NCI-H1694 treated with DMSO at 0.1 percent for 48 hours (cell line): ENCODE measurements around the gene SPRN.
"Not testable (repeated sequence)": the region's sequence is repeated elsewhere in the genome, so short reads cannot be mapped to it uniquely, and the experiment has no call there.

Experiments used
- DNase-seq: peaks from one replicate; lab custom pipeline; 2025; lab: John Stamatoyannopoulos, UW

The SPRN gene, protein sequence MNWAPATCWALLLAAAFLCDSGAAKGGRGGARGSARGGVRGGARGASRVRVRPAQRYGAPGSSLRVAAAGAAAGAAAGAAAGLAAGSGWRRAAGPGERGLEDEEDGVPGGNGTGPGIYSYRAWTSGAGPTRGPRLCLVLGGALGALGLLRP

DNA sequence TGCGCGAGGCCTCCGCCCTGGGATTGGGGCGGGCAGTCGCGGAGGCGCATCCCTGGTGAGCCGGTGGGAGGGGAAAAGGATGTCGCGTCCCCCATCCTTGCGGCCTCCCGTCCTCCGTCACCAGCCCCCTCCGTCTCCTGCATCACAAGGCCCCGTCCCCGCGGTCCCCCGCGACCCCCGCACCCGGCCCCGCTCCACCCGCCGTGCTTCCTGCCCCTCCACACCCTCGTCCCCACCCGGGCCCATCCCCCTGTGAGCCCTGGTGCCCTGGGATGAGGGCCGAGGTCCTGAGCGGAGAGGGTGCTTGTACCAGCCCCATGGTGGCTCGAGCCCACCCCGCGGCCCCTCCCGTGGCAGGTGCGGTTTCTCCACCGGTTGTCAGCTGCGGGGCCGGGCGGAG is at the start of gene SPRN:
Gene SPRN, minus strand, starts transcription at position 25 of the 400 bp plus-strand sequence. CDS start 944 bp downstream, outside the sequence.
- DNase-seq: not testable (repeated sequence)

DNA sequence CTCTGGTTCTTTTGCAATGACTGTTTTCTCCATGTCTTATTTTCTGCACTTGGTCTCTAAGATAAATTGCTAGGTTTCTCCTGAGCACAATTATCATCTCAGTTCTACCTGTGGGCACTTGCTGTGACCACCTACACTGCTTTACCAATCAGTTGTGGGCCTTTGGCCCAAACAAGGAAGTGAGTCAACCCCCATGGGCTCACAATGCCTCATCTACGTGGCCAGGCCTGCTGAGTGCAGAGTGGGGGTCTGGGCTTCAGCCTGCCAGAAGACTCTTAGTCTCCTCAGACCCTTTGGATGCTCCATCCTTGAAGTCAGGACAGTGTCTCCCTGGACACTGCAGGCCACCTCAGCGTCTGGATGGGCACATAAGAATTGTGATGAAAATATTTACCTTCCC is 49.6 kb upstream of the SPRN start:
- no peak for DNase-seq

DNA sequence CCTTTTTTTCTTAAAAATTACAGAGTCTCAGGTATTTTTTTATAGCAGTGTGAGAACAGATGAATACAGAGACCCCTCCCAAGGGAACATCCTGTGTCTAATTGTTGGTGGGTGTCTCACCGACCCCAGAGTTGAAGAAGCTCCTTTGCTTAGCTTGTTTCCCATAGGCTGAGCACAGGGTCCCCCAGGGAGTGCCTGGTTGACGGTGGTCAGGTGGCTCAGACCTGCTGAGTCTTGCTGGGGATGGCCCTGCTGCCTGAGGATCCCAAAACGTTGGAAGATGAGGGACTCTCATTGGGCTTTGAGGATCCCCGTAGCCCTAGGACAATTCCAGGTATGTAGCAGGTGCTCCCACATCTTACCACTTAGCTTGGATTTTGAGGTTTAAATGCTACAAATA is 48.8 kb upstream of the SPRN start:
- DNase-seq: no peak

DNA sequence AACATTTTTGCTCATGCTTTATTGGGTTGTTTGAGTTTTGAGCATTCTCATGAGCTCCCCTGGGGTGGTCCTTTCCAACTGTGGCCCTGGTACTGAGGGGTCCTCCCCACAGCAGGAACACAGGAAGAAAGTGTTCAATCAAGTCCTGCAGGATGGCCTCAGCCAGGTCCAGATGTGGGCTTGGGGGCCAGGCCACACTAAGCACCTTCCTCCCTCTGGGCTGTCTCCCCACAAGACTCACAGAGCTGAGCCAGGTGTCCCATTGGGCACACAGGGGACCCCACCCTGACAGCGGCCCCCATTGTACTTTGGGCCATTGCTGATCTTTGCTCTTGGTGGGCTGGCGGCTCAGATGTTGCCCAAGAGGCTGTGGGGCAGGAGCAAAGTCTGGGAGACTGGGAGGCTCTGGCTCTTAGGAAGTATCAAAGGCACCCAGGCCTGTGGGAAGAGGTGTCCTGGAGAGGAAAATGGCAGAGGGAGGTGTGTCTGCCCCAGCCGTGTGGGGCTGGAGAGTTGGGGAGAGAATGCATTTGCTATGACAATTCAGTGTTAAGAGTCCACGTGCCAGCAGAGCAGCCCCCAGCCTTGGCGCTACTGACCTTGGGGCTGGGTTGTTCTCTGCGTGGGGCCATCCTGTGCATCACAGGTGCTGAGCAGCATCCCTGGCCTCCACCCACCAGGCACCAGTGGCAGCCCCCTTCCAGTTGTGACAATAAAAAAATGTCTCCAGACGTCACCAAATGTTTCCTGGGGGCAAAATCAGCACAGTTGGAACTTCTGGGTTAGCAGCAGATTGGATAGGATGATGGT is 47.1 kb upstream of the SPRN start:
- no peak for DNase-seq

DNA sequence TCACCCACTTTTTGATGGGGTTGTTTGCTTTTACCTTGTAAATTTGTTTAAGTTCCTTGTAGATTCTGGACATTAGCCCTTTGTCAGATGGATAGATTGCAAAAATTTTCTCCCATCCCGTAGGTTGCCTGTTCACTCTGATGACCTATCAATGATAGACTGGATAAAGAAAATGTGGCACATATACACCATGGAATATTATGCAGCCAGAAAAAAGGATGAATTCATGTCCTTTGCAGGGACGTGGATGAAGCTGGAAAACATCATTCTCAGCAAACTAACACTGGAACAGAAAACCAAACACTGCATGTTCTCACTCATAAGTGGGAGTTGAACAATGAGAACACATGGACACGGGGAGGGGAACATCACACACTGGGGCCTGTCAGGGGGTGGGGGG is 44.8 kb upstream of the SPRN start:
- not testable (repeated sequence) for DNase-seq

DNA sequence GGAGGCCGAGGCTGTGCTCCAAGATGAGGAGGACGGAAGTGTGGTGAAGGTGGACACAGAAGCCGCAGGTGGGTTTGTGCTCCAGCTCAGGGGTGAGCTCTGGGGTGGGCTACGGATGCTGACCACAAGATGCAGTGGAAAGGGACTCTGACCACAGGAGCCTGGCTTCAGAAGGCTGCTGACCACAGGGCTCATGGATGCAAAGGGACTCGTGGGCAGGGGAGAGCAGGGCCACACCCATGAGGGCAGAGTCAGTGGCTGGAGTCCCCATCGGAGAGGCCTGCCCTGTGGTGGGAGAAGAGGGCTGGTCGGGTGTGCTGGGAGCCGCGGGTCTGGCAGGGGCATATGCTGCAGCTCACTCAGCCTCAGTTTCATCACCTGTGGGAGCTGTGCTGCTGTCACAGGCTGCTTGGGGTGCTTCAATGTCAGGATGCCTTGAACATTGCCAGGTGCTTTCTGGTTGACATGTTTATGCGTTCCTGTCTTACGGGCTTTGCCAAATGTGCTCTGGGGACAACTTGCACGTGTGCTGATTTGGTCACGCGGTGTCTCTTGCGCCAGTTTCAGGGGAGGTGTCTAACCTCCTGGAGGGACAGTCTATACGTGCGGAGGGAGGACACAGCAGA is 43.0 kb upstream of the SPRN start:
- no peak for DNase-seq

DNA sequence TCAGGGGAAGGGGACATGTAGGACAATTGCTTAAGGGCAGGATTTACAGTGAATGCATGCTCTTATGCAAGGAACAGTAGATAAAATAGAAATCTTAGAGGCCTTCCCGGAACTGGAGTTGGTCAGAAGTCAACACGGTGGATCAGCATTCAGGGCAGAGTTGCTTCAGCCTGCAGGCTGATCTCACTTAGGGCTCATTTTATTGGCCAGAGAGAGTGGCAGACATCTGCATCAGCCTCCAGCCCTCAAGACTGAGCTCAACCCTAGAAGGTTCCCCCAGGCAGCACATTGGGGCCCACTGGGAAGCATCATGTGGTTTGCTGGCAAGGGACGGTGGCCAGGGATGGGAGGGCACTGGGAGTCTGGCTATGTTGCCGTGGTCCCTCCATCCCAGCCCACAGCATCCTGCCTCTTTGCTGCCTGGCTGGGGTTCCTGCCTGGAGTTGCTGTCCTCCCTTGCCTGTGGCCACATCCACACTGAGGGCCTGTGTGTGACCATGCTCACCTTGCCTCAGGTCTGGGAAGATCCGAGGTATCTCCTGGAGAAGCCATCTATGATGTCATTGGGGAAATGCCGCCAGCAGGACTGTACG is 42.4 kb upstream of the SPRN start:
- DNase-seq: no peak

DNA sequence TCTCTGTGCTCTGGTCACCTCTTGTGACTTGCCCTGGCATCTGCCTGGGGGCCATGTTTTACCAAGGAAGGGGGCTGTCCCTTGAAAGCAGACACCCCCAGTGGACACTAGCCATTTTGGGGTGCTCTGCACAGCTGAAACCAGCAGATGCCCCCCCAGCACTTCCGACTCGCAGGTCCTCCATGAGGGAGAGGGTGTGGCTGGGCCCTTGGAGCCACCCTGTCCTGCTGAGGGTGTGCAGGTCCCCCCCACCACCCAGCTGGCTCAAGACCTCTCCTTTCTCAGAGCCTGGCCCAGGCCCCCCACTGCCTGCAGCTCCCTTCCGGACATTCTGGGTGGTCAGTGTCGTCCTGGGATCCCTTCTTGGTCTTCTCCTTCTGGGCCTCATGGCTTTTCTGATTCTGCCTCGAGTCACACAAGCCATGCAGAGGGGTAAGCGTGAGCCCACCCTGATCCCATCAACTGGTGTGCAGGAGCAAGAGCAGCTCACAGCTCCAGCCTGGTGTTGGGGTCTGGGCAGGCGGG is 41.6 kb upstream of the SPRN start:
- no peak for DNase-seq

DNA sequence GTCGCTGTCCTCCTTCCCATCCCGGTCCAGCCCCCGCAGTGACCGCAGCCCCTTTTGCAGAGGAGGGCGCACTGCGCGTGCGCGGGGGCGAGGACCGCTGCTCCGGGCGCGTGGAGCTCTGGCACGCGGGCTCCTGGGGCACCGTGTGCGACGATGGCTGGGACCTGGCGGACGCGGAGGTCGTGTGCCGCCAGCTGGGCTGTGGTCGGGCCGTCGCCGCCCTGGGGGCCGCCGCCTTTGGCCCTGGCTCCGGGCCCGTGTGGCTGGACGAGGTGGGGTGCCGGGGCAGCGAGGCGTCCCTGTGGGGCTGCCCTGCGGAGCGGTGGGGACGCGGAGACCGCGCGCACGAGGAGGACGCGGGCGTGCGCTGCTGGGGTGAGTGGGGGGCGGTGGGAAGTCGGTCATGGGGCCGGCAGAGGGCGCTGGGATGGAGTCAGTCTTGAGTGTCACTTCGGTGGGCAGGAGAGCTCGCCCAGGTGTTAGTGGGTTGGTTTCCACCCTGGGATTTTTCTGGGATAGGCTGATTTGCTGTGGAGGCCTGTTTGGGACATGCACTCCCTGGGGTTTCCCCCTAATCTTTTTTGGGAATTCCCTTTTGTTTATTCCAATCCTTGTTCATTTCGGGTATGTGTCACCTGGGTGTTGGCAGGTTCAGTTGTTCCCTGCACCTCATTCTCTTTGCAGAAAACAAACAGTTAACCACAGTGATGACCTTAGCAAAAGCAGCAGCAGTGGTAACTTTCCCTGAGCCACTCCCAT is 40.9 kb upstream of the SPRN start:
- DNase-seq: no peak

DNA sequence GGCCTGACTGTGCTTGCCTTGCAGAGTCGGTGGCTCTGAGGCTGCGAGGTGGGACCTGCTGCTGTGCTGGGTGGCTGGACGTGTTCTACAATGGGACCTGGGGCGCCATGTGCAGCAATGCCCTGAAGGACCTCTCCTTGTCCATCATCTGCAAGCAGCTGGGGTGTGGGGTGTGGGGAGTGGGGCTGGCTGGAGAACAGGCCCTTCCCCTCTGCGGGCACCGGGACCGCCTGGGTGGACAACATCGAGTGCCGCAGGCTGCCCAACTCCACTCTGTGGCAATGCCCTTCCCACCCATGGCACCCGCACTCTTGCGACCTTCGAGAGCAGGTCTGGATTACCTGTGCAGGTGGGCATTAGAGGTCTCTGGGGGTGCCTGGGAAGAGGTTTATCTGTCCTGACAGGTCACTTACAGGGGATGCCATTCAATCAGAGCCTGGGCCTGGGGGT is 40.2 kb upstream of the SPRN start:
- DNase-seq: no peak

DNA sequence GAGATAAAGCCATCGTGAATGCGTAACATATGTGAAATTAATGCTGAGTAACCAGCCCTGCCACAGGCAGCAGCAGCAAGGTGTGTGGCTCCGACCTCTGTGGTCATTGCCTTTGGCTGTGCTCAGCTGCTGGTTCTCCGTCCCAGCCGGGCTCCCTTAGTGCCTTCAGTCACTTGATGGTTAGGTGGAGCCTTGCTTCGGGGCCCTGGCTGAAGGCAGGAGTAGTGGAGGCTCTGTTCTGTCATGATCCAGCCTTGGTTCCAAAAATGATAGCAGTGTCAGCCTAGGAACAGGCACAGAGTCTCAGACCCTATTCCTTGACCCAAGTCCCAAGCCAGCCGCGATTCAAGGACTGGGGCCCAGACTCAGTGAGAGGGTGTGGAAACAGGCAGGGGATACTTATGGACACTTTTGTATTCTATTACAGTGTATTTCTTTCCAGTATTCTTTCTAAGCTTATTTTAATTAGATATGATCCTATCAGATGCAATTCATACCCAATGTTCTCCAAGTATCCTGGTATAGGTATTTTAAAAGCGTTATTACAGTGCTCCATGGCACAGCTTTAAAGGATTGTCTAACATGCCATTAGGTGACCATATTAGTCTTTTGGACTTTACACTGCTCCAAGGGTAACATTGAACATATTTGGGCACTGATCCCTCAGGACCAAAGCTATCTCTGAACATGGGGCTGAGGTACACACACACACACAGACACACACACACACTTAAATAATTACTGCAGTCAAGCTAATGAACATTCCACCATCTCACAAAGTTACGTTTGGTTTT is 38.3 kb upstream of the SPRN start:
- no peak for DNase-seq

DNA sequence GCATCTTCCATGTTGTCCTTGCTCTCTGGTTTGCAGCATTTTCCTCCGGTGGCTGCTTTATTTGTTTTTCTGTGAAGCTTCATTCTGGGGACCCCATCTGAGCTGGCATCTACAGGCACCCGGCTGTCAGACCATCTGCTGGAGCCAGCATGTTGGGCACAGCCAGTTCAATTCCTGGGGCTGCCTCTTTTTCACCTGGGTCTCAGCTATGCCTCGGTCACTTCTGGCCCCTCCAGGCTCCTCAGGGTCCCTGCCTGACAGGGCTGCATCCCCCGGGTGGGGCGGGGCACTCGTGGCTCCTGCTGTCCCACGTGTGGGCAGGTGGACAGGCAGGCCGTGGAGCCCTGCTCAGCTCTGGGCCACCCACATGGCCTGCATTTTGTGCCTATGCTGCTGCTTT is 37.4 kb upstream of the SPRN start:
- no peak for DNase-seq

DNA sequence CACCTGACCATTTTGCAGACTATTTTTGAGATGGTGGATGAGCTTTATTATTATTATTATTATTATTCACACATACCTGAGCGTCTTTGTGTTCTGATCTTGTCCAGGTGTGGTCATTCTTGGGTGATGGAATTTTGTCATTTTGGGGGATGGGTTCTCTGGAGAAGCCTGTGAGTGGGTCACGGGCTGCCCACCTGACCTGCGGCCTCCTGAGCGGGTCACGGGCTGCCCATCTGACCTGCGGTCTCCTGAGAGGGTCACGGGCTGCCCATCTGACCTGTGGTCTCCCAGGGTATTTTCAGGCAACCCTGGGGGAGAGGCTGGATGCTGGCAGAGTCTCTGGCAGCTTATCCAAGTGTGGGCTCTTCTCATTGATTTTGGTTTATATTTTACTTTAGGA is 36.6 kb upstream of the SPRN start:
- DNase-seq: no peak

DNA sequence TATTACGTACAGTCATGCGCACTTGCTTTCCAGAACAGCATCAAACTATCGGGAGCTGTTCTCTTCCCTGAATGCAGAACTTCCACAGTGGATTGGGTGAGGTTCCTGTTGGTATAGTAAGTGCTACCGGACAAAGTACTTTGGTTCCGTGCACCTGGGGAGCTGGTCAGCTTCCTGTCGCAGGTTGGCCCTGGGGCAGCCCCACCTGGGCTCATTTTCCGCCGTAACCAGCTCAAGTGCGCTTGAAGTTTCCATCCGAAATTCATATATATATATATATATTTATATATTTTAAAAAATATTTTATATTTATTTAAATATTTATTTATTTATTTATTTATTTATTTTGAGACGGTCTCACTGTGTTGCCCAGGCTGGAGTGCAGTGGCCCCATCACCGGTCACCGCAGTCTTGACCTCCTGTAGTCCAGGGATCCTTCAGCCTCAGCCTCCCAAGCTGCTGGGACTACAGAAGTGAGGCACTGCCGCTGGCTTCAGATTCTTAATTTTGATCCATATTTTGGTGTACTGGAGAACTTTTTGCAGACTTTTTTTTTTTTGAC is 35.9 kb upstream of the SPRN start:
- DNase-seq: no peak

DNA sequence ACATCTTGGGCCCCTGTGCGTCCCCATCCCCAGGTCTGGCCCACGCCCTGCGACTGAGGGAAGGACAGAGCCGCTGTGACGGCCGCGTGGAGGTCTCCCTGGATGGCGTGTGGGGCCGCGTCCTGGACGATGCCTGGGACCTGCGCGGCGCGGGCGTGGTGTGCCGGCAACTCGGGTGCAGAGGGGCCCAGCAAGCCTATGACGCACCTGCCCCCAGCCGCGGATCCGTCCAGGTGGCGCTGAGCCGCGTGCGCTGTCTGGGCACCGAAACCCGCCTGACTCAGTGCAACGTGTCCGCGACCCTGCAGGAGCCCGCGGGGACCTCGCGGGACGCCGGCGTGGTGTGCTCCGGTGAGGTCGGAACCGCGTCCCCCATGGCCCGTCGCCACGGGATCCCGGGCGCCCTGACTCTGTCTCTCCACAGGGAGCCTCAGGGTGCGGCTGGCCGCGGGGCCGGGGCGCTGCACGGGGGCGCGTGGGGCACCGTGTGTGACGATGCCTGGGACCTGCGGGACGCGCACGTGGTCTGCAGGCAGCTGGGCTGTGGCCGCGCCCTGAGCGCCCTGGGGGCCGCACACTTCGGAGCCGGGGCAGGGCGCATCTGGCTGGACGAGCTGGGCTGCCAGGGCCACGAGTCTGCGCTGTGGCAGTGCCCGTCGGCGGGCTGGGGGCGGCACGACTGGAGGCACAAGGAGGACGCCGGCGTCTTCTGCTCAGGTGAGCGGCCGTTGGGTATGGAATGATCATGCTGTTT is 35.2 kb upstream of the SPRN start:
- no peak for DNase-seq

DNA sequence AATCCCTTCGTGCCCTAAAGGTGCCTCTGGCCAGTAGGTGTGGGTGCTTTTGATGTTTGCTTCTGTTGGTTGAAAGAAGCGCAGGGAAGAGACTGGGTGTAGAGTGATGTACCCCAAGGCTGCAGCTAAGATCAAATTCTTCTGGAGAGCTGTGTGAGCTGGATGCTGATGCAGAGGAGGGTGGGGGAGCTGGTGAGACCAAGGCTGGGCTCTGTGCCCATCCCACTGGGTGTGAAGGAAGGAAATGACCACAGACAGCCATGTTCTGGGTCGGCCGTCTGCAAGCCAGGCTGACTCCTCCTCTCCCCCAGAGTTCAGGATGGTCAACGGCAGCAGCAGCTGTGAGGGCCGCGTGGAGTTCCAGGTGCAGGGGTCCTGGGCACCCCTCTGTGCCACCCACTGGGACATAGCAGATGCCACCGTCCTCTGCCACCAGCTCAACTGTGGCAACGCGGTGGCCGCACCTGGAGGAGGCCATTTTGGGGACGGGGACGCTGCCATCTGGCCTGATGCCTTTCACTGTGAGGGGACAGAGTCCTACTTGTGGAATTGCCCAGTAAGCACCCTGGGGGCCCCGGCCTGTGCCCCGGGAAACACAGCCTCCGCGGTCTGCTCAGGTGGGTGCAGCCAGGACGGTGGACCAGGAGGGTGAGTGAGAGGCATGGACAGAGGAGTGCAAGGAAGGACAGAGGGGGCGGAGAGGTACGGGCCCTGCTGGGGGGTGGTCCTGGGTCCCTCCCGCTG is 34.5 kb upstream of the SPRN start:
- no peak for DNase-seq

DNA sequence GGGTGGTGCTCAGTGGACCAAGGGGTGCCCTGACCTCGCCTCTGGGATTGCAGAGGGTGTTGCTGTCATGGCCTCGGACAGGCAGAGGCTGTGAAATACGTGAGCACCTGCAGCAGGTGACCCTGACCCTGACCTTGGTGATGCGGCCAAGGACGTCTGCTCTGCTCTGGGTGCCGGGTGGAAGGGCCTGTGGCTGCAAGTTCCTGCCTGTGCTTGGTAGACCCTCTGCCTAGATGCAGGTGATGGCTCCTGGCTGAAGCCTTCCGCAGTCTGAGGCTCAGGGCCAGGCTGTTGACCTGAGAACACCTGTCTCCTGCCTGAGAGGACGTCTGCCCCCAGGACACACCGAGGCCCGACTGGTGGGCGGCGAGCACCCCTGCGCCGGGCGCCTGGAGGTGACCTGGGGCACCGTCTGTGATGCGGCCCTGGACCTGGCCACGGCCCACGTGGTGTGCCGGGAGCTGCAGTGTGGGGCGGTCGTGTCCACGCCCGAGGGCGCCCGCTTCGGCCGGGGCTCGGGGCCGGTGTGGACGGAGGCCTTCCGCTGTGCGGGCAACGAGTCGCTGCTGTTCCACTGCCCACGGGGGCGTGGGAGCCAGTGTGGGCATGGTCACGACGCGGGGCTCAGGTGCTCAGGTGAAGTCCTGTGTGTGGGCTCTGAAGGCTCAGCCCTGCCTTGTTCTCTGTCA is 33.7 kb upstream of the SPRN start:
- DNase-seq: no peak

DNA sequence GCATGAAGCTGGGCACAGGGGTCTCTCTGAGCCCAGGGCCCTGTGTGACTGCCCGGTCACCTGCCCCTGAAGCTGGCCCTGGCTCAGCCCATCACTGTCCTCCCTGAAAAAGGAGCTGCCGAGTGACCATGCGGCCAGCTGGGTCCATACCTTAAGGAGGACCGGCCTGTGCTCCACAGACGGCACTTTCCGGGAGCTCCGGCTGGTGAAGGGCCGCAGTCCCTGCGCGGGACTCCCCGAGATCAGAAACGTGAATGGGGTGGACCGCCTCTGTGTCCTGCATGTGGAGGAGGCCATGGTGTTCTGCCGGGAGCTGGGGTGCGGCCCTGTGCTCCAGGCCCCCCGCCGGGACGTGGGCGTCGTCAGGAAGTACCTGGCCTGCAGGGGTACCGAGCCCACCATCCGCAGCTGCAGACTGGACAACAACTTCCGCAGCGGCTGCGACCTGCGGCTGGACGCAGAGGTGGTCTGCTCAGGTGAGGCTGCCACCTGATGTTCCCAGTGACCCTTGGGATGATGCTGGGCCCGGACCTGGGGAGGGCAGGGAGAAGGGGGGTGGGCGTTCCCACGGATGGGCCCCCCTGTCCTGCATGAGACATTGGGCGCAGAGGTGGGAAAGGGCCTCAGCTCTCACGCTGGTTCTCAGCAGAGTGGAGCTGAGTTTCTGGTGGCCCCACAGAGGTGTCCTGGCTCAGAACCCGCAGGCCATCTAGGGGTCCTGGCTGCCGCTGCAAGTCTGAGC is 32.8 kb upstream of the SPRN start:
- no peak for DNase-seq
